CD14-positive monocyte (primary cell): ENCODE results near the gene NAA60. TPM values are rescaled to one million over a fixed set of nuclear protein-coding genes. Genes with fewer than 3 reads are reported as not detected.

Experiments used
- DNase-seq, 3 donors: peaks; one replicate each; pipeline ENCODE4 v3.0.0-alpha.2; 2011 to 2022
- H2AFZ ChIP-seq: 2 replicates; pipeline ENCODE4 v1.6.0; 2012; ENCODE audit warnings: mild to moderate bottlenecking, low read depth, low read length, inconsistent platforms; ENCODE audit not compliant: insufficient read depth, poor library complexity, severe bottlenecking
- H3K27ac ChIP-seq, 2 donors: 1 replicate in 1 of 2; 2 replicates in 1 of 2; pipeline ENCODE4 v1.5.1; 2012 to 2013; ENCODE audit warnings: low read length in 2 of 2, control low read depth in 1 of 2, inconsistent platforms in 1 of 2, low read depth in 1 of 2, mild to moderate bottlenecking in 1 of 2
- H3K27me3 ChIP-seq, 2 donors: one replicate each; pipeline versions ENCODE4 v1.6.0 to v1.6.1; 2011 to 2013; ENCODE audit warnings: low read length in 2 of 2; ENCODE audit not compliant: control insufficient read depth in 2 of 2, insufficient read depth in 2 of 2
- H3K36me3 ChIP-seq, 2 donors: replicated peaks in 1 of 2; 1 replicate in 1 of 2; 2 replicates in 1 of 2; pipeline versions ENCODE4 v1.5.1 to v1.6.1; 2012 to 2013; ENCODE audit warnings: low read length in 2 of 2, control low read depth in 1 of 2, inconsistent platforms in 1 of 2, mild to moderate bottlenecking in 1 of 2; ENCODE audit not compliant: insufficient read depth in 2 of 2, control insufficient read depth in 1 of 2
- H3K4me1 ChIP-seq, 2 donors: 1 replicate in 1 of 2; 2 replicates in 1 of 2; pipeline versions ENCODE4 v1.5.1 to v1.6.1; 2012 to 2013; ENCODE audit warnings: low read length in 2 of 2, control low read depth in 1 of 2, inconsistent platforms in 1 of 2, mild to moderate bottlenecking in 1 of 2, moderate library complexity in 1 of 2; ENCODE audit not compliant: insufficient read depth in 2 of 2, control insufficient read depth in 1 of 2
- H3K4me2 ChIP-seq: replicated peaks from 2 replicates; pipeline ENCODE3; 2012; ENCODE audit warnings: low read length, moderate library complexity, mild to moderate bottlenecking; ENCODE audit not compliant: poor library complexity, severe bottlenecking; ENCODE audit errors: extremely low read depth
- H3K4me3 ChIP-seq, 3 experiments: fragments of 200-600 bp in 1 of 3; sonication (generic) in 1 of 3; replicated peaks in 1 of 3; 1 replicate in 2 of 3; 2 replicates in 1 of 3; pipeline ENCODE4 v1.5.1; 2011 to 2013; ENCODE audit warnings: low read length in 3 of 3, mild to moderate bottlenecking in 3 of 3, control low read depth in 2 of 3, low read depth in 2 of 3, inconsistent platforms in 1 of 3, moderate library complexity in 1 of 3
- H3K79me2 ChIP-seq: 2 replicates; pipeline ENCODE4 v1.6.0; 2012; ENCODE audit warnings: mild to moderate bottlenecking, control low read depth, inconsistent platforms, low read length, moderate library complexity; ENCODE audit not compliant: insufficient read depth
- H3K9ac ChIP-seq: 2 replicates; pipeline ENCODE4 v1.6.0; 2017; ENCODE audit warnings: low read length, mild to moderate bottlenecking; ENCODE audit not compliant: insufficient read depth, poor library complexity, severe bottlenecking
- H3K9me3 ChIP-seq, 2 donors: replicated peaks in 1 of 2; 1 replicate in 1 of 2; 2 replicates in 1 of 2; pipeline versions ENCODE4 v1.5.1 to v1.6.1; 2012 to 2013; ENCODE audit warnings: low read length in 2 of 2, control low read depth in 1 of 2; ENCODE audit not compliant: control insufficient read depth in 1 of 2, insufficient read depth in 1 of 2
- H4K20me1 ChIP-seq: 2 replicates; pipeline ENCODE4 v1.6.0; 2012; ENCODE audit warnings: mild to moderate bottlenecking, low read length, control low read depth, moderate library complexity; ENCODE audit not compliant: insufficient read depth
- H3K27ac Mint-ChIP-seq, 7 donors: one replicate each; pipeline ENCODE4 v1.8.0; 2020; ENCODE audit warnings: mild to moderate bottlenecking in 7 of 7, mixed read lengths in 7 of 7, moderate library complexity in 6 of 7, inconsistent platforms in 2 of 7
- H3K27me3 Mint-ChIP-seq, 3 donors: one replicate each; pipeline ENCODE4 v1.8.0; 2021 to 2022; ENCODE audit warnings: low read depth in 3 of 3, mild to moderate bottlenecking in 3 of 3, mixed read lengths in 3 of 3, moderate library complexity in 3 of 3, inconsistent platforms in 1 of 3
- H3K36me3 Mint-ChIP-seq, 2 donors: one replicate each; pipeline ENCODE4 v1.8.0; 2020; ENCODE audit warnings: mixed read lengths in 2 of 2, inconsistent platforms in 1 of 2, mild to moderate bottlenecking in 1 of 2
- H3K4me1 Mint-ChIP-seq: one replicate; pipeline ENCODE4 v1.8.0; 2020; ENCODE audit warnings: mild to moderate bottlenecking, mixed read lengths
- H3K4me3 Mint-ChIP-seq, 2 donors: one replicate each; pipeline ENCODE4 v1.8.0; 2020; ENCODE audit warnings: mild to moderate bottlenecking in 2 of 2, mixed read lengths in 2 of 2, moderate library complexity in 1 of 2
- H3K9me3 Mint-ChIP-seq, 7 donors: one replicate each; pipeline ENCODE4 v1.8.0; 2020 to 2022; ENCODE audit warnings: mixed read lengths in 7 of 7, mild to moderate bottlenecking in 6 of 7, moderate library complexity in 6 of 7, inconsistent platforms in 2 of 7
- WGBS: methylation state at CpG from one replicate; pipeline ENCODE4 v1.1.5; 2013; ENCODE audit warnings: missing lambda C conversion rate; ENCODE audit not compliant: insufficient coverage; 5-methylcytosine and 5-hydroxymethylcytosine counted together
- intact Hi-C, 2 donors: fragments of 100-400 bp; cut with micrococcal nuclease; formaldehyde crosslinking; loops; one replicate each; pipeline versions ENCODE4 v1.15.0 to v1.15.1; 2023
- polyA plus RNA-seq, 3 donors: library from polyadenylated mRNA; depleted of rRNA in 1 of 3; unstranded in 2 of 3; stranded (reverse) in 1 of 3; fragments of 300-500 nt in 2 of 3; fragments of >200 nt in 1 of 3; fragmentation: Illumina TruSeq in 2 of 3; gene quantifications; 1 replicate in 2 of 3; 2 replicates in 1 of 3; pipeline ENCODE4 v1.2.3, GENCODE V29; 2012 to 2021
- TF ChIP-seq, protein P1 (sequence below): fragments of 200-600 bp; IDR thresholded peaks from one replicate; pipeline ENCODE4 v1.8.0; 2022; ENCODE audit warnings: antibody characterized with exemption, mild to moderate bottlenecking

Gene NAA60
- polyA plus RNA-seq, 3 donors = 19.5 to 48.8 (median 29.7) TPM

DNA sequence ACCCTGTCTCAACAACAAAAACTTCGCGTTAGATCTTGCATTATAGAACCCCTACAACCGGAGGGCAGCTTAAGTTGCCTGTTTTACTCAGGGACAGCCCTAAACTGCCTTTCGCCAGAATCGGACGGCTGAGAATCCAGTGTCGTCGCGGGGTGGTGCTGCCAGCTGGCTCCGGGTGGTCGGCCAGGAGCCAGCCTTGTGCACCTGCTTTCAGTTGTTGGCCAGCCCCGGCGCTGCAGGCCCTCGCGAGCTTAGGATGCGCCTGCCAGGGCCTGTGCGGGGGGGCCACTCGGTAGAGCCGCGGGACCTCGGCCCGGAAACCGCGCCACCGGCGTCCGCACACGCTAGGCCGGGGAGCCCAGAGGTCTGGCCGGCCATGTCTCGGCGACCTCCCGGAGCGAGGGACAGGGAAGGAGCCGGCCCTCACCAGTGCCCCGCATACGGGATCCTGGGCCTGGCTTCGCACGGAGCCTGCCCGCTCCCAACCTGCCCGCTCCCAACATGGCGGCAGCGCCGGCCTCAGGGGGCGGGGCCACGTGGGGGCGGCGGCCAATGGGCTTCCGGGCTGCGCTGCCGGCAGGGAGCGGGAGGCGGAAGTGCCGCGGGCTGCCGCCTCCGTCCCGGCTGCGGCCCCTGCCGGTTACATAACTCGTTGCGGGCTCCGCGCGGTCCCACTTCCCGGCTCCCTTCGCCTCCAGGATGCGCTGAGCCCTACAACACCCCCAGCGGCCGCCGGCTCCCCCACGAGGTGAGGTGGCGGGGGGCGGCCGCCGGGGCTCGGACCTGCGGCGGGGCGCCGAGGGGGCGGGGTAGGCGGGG, 14.2 kb downstream of the NAA60 start:
- Histone ChIP-seq H3K9ac (peak overlapping the region; percentile 90), H3K4me1 (peaks cover 37 to 54% of the 10 kb centered on the region in 2 donors), H3K9me3 (no peaks in the 10 kb centered on the region), H4K20me1 (peaks cover 43% of the 10 kb centered on the region), H2AFZ (peak overlapping the region; percentile 100), H3K4me3 (peak overlapping the region; percentile 63 to 89 (median 71)), H3K4me2 (peak overlapping the region; percentile 94), H3K27ac (peak overlapping the region; percentile 66 to 93), H3K79me2 (peaks cover 54% of the 10 kb centered on the region), H3K36me3 (no peaks in the 10 kb centered on the region), H3K27me3 (no peaks in the 10 kb centered on the region)
- Mint-ChIP-seq H3K4me3 (peak overlapping the region; percentile 76 to 90), H3K9me3 (peaks cover 0 to 2% (median 0%) of the 10 kb centered on the region in 7 donors), H3K36me3 (peaks cover 3 to 6% of the 10 kb centered on the region in 2 donors), H3K27me3 (peaks cover 0 to 3% (median 2%) of the 10 kb centered on the region in 3 donors), H3K4me1 (peaks cover 57% of the 10 kb centered on the region), H3K27ac (peak overlapping the region; percentile 23 to 89 (median 80))
- TF ChIP-seq, protein P1, sequence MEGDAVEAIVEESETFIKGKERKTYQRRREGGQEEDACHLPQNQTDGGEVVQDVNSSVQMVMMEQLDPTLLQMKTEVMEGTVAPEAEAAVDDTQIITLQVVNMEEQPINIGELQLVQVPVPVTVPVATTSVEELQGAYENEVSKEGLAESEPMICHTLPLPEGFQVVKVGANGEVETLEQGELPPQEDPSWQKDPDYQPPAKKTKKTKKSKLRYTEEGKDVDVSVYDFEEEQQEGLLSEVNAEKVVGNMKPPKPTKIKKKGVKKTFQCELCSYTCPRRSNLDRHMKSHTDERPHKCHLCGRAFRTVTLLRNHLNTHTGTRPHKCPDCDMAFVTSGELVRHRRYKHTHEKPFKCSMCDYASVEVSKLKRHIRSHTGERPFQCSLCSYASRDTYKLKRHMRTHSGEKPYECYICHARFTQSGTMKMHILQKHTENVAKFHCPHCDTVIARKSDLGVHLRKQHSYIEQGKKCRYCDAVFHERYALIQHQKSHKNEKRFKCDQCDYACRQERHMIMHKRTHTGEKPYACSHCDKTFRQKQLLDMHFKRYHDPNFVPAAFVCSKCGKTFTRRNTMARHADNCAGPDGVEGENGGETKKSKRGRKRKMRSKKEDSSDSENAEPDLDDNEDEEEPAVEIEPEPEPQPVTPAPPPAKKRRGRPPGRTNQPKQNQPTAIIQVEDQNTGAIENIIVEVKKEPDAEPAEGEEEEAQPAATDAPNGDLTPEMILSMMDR = peak; percentile 56
- under 1% methylated on average over 81 of the region's 83 CpGs for WGBS
- intact Hi-C loops = loop anchor here (2.0 to 10.0 kb wide), 5 partner anchors 57 to 303 kb away; partner anchors contain the start of genes ZNF174 (in 2 of the 2), ZSCAN32 (in 2 of the 2) and ZNF263 (in 1 of the 2)
- DNase-seq = peak; percentile 87 to 92 (median 91)

DNA sequence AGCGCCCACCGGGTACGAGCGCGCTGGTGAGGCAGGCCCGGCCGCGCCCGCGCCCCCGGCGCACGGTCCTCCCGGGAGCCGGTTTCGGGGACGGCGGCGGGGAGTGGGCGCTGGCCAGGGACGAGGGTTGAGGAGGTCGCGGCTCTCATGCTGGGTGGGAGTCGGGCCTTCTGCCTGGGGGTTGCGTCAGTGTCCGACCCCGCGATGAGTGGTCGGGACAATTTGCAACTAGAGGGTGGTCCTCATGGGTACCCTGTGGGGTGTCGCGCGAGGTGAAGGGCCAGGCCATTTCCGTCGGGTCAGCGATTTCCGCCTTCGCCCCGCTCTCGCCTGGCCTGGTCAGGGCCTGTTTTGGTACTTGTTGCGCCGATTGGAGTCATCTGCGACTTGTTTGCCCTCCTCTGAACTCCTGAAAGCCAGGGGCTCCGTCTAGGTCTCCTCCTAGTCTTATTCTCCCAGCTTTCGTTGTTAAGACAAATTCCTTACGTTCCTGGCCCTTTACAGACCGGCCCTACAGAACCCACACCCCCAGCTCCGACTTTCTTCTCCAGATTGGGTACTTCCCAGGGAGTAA, 14.9 kb downstream of the NAA60 start:
- Histone ChIP-seq H3K4me2 (peak overlapping the region; percentile 94), H3K36me3 (no peaks in the 10 kb centered on the region), H4K20me1 (peaks cover 50% of the 10 kb centered on the region), H3K4me3 (peak overlapping the region; percentile 63 to 89 (median 71)), H3K9me3 (no peaks in the 10 kb centered on the region), H3K9ac (peak overlapping the region; percentile 90), H2AFZ (peak overlapping the region; percentile 100), H3K4me1 (peaks cover 37 to 54% of the 10 kb centered on the region in 2 donors), H3K27me3 (no peaks in the 10 kb centered on the region), H3K27ac (peak overlapping the region; percentile 45 to 93), H3K79me2 (peaks cover 61% of the 10 kb centered on the region)
- WGBS = under 1% methylated on average over 42 of the region's 47 CpGs
- Mint-ChIP-seq H3K4me1 (peaks cover 59% of the 10 kb centered on the region), H3K27me3 (peaks cover 0 to 3% (median 2%) of the 10 kb centered on the region in 3 donors), H3K27ac (peak overlapping the region; percentile 83 to 94 (median 91)), H3K4me3 (peak overlapping the region; percentile 89 to 94), H3K9me3 (peaks cover 0 to 2% (median 0%) of the 10 kb centered on the region in 7 donors), H3K36me3 (peaks cover 3 to 6% of the 10 kb centered on the region in 2 donors)
- intact Hi-C loops = loop anchor here (2.0 to 10.0 kb wide), 5 partner anchors 58 to 304 kb away; partner anchors contain the start of genes ZNF174 (in 1 of the 2), ZNF263 (in 1 of the 2) and ZSCAN32 (in 1 of the 2)
- DNase-seq = peak in 1 of 3 donors; percentile 26
- TF ChIP-seq, protein P1 = no peak
